Measurements from ENCODE around the gene GPC5.

DNA sequence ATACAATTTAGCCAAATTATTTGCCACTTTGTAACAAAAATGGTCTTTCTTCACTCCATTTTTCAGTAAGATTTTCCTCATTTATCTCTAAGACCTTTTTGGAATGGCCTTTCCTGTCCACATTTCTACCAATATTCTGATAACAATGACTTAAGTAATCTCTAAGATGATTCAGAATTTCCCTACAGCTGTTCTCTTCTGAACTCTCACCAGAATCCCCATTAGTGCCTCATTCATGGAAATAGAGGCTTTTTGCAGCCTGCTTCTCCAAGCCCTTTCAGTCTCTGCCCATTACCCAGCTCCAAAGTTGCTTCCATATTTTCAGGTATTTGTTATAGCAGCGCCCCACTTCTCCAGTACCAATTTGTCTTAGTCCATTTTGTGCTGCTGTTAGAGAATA, 867.0 kb downstream of the GPC5 start:
- TF ChIP-seq, protein P1, sequence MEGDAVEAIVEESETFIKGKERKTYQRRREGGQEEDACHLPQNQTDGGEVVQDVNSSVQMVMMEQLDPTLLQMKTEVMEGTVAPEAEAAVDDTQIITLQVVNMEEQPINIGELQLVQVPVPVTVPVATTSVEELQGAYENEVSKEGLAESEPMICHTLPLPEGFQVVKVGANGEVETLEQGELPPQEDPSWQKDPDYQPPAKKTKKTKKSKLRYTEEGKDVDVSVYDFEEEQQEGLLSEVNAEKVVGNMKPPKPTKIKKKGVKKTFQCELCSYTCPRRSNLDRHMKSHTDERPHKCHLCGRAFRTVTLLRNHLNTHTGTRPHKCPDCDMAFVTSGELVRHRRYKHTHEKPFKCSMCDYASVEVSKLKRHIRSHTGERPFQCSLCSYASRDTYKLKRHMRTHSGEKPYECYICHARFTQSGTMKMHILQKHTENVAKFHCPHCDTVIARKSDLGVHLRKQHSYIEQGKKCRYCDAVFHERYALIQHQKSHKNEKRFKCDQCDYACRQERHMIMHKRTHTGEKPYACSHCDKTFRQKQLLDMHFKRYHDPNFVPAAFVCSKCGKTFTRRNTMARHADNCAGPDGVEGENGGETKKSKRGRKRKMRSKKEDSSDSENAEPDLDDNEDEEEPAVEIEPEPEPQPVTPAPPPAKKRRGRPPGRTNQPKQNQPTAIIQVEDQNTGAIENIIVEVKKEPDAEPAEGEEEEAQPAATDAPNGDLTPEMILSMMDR (IDR thresholded peaks at IDR 0.05): no peak
- TF ChIP-seq POLR2A (IDR thresholded peaks at IDR 0.05): no peak
